ENCODE data around the gene LYZL4. TPM values are rescaled to one million over a fixed set of nuclear protein-coding genes. Genes with fewer than 3 reads are reported as not detected.

Gene LYZL4
- total and polyA plus RNA-seq, 2 of the 4 experiments (the other 2 are of a cell fraction) = not detected

GRCh38 chr3:42405857-42406256 is 4.6 kb downstream of the LYZL4 start:
- ChIA-PET CTCF (no interaction called here), POLR2A (ENCODE audit: unreplicated experiment) (no interaction called here)
- TF ChIP-seq CHD1 (IDR thresholded peaks at IDR 0.05; ENCODE audit: low read depth, low read length) (no peak), CTCF (conservative IDR thresholded peaks at IDR 0.05; ENCODE audit: low read depth, low read length) (no peak), MXI1 (IDR thresholded peaks at IDR 0.05; ENCODE audit: borderline replicate concordance, low read depth, low read length) (no peak), RFX5 (IDR thresholded peaks at IDR 0.05; ENCODE audit: low read depth, low read length) (no peak), MAZ (IDR thresholded peaks at IDR 0.05; ENCODE audit: borderline replicate concordance, low read depth, low read length) (no peak), FOS (IDR thresholded peaks at IDR 0.05; ENCODE audit: low read depth, low read length) (no peak), USF2 (IDR thresholded peaks at IDR 0.05; ENCODE audit: low read depth, low read length) (no peak), POLR2A (IDR thresholded peaks at IDR 0.05; ENCODE audit: low read depth, low read length) (no peak), RCOR1 (IDR thresholded peaks at IDR 0.05; ENCODE audit: insufficient replicate concordance, low read length) (no peak), ELK1 (IDR thresholded peaks at IDR 0.05; ENCODE audit: borderline replicate concordance, low read depth, low read length) (no peak), BHLHE40 (IDR thresholded peaks at IDR 0.05; ENCODE audit: low read depth, low read length) (no peak), NFE2L2 (IDR thresholded peaks at IDR 0.05; ENCODE audit: low read depth, low read length) (no peak), CEBPB (IDR thresholded peaks at IDR 0.05; ENCODE audit: low read depth, low read length) (no peak)
- Histone ChIP-seq H3K79me1 (ENCODE audit: low read depth in 1 of 2, low read length in 2 of 2) (no peaks in the 10 kb centered on the region), H4K5ac (ENCODE audit: low read depth, low read length) (no peak overlapping the region), H3K18ac (ENCODE audit: low read depth, low read length) (no peak overlapping the region), H2BK15ac (ENCODE audit: low read depth, low read length) (no peak overlapping the region), H2BK5ac (ENCODE audit: low read depth, low read length, poor library complexity, severe bottlenecking) (no peak overlapping the region), H3K36me3 (ENCODE audit: control insufficient read depth, insufficient read depth, low read length) (no peaks in the 10 kb centered on the region), H3K9me3 (ENCODE audit: control insufficient read depth, insufficient read depth, low read length) (no peaks in the 10 kb centered on the region), H3K4me1 (ENCODE audit: control insufficient read depth, insufficient read depth, low read length) (no peaks in the 10 kb centered on the region), H3K4me2 (ENCODE audit: low read depth, low read length) (no peak overlapping the region), H3K56ac (ENCODE audit: extremely low read depth, insufficient read depth, low read length) (no peak overlapping the region), H3K4ac (ENCODE audit: low read depth, low read length) (no peak overlapping the region), H3K9ac (ENCODE audit: low read depth, low read length) (no peak overlapping the region), H3K14ac (replicated peaks; ENCODE audit: low read depth, low read length) (no peak overlapping the region), H3K23ac (ENCODE audit: low read depth, low read length) (no peak overlapping the region), H4K20me1 (ENCODE audit: insufficient read depth, low read length) (no peaks in the 10 kb centered on the region), H3K9me1 (ENCODE audit: insufficient read depth, low read length) (no peaks in the 10 kb centered on the region), H3K27me3 (ENCODE audit: control insufficient read depth, insufficient read depth, low read length) (no peaks in the 10 kb centered on the region), H2BK120ac (ENCODE audit: low read depth, low read length) (no peak overlapping the region), H2BK20ac (ENCODE audit: low read depth, low read length) (no peak overlapping the region), H4K91ac (ENCODE audit: insufficient read depth, low read depth, low read length) (no peak overlapping the region), H4K8ac (ENCODE audit: low read depth in 2 of 2, low read length in 2 of 2) (no peak overlapping the region), H2AK9ac (replicated peaks; ENCODE audit: low read depth, low read length, poor library complexity) (no peak overlapping the region), H3K27ac (ENCODE audit: insufficient read depth, low read length) (no peak overlapping the region), H2AFZ (replicated peaks; ENCODE audit: low read length, poor library complexity) (no peak overlapping the region), H2AK5ac (ENCODE audit: low read depth, low read length) (no peak overlapping the region), H3K4me3 (ENCODE audit: insufficient read depth, low read depth, low read length) (no peak overlapping the region)
- WGBS, 2 experiments (ENCODE audit: extremely low coverage in 2 of 2, insufficient read length in 1 of 2) = 50% methylated on average over 2 of the region's 7 CpGs; no CpG with 5 or more reads in 1 of the 2 experiments
- dilution Hi-C loops (cut with HindIII; ENCODE audit: low sequenced_read_pairs, unreplicated experiment) (no loop called here), intact Hi-C loops (cut with micrococcal nuclease) (no loop called here), in situ Hi-C loops (cut with MboI; ENCODE audit: low sequenced_read_pairs) (no loop called here)
- DNase-seq (no peak), ATAC-seq (ENCODE audit: low read depth) (no peak)
- no TSS peak for BruUV-seq (replicated peaks)

Data from IMR-90 (cell line).